ENCODE results near the gene RAE1.

The RAE1 gene

DNA sequence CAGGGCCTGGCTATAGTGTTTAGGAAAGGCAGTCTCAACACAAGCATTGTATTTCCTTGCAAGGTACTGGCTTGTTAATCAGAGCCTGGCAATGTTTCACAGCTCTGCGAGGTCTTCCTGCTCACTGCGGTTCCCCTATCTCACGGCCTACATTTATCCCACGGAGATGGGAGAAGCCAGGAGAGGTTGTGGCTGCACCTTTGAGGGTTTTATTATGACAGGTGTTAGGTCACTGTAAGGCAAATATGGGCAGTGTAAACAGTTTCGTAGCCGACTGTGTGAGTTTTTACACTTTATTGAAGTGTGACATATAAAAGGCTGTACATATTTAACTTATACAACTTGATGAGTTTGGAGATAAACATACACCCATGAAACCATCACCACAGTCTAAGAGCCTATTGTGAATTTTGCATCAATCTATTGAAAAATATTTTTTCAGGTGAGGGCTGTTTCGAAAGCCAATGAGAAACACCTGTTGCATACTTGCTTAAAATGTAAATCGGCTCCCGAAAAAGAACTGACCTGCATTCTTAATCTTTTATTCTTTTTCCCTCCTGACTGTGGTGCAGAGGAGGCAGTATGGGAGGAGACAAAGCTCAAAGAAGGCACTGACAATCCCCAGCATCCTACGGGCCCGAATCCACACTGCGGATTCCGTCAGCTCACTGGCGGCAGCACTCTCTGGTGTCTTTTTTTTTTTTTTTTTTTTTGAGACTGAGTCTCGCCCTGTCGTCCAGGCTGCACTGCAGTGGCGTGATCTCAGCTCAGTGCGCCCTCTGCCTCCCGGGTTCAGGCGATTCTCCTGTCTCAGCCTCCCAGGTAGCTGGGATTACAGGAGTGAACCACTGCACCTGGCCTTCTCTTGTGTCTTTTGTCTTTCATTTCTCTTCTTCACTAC is 32.6 kb downstream of the RAE1 start:
- H3K4me3 ChIP-seq (ENCODE audit: low read depth, low read length), result no peak overlapping the region
- TF ChIP-seq, protein P1, sequence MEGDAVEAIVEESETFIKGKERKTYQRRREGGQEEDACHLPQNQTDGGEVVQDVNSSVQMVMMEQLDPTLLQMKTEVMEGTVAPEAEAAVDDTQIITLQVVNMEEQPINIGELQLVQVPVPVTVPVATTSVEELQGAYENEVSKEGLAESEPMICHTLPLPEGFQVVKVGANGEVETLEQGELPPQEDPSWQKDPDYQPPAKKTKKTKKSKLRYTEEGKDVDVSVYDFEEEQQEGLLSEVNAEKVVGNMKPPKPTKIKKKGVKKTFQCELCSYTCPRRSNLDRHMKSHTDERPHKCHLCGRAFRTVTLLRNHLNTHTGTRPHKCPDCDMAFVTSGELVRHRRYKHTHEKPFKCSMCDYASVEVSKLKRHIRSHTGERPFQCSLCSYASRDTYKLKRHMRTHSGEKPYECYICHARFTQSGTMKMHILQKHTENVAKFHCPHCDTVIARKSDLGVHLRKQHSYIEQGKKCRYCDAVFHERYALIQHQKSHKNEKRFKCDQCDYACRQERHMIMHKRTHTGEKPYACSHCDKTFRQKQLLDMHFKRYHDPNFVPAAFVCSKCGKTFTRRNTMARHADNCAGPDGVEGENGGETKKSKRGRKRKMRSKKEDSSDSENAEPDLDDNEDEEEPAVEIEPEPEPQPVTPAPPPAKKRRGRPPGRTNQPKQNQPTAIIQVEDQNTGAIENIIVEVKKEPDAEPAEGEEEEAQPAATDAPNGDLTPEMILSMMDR (IDR thresholded peaks at IDR 0.05; ENCODE audit: borderline replicate concordance, insufficient read depth, low read depth, low read length), result no peak

DNA sequence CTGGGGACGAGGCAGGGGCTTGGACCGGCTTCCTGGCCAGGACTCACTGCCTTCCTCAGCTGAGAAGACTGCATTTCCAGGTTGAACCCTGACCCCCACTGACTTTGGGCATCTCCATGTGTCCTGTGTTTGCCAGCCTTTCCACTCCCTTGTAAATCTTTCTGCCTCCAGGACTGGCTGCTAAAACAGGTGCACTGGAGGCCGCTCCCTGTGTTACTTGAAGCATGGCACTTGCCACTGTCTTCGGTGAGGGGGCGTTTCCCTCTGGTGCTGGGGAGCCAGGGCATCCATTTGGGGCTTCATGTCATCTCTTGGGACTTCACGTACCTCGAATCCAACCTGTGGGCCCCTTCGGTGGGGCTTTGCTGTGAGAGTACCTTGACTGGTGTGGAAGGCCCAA is 33.4 kb downstream of the RAE1 start:
- TF ChIP-seq, protein P1 (IDR thresholded peaks at IDR 0.05; ENCODE audit: borderline replicate concordance, insufficient read depth, low read depth, low read length), result no peak
- H3K4me3 ChIP-seq (ENCODE audit: low read depth, low read length), result no peak overlapping the region

DNA sequence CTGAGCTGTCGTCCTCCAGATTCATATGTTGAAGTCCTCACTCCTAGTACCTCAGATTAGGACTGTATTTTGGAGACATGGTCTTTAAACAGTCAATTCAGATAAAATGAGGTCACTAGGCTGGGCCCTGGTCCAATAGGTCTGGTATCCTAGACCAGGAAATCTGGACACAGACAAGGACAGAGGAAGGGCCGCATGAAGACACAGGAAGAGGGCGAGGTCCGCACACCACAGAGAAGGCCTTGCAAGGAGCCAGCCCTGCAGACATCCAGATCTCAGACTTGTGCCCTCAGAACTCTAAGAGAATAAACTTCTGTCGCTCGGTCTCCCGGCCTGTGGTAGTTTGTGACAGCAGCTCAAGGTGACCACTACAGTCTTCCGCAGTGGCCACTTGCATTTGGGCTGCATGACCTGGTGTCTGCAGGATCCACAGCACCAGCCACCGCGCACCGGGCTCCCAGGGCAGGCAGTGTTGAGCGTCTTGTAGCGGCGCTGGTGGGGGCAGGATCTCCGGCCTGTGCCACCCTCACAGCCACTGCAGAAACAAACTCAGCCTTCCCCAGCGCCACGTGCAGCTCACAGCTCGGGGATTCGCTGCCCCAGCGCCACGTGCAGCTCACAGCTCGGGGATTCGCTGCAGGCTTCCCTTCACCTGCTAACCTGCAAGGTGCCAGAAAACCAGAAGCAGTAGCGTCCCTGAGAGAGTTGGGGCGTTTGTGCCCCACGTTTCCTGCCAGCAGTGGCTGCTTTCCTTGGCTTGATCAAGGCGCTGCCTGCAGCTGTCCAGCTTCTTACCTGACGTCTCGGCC is 34.1 kb downstream of the RAE1 start:
- TF ChIP-seq, protein P1 (IDR thresholded peaks at IDR 0.05; ENCODE audit: borderline replicate concordance, insufficient read depth, low read depth, low read length), result no peak
- no peak overlapping the region for H3K4me3 ChIP-seq (ENCODE audit: low read depth, low read length)

DNA sequence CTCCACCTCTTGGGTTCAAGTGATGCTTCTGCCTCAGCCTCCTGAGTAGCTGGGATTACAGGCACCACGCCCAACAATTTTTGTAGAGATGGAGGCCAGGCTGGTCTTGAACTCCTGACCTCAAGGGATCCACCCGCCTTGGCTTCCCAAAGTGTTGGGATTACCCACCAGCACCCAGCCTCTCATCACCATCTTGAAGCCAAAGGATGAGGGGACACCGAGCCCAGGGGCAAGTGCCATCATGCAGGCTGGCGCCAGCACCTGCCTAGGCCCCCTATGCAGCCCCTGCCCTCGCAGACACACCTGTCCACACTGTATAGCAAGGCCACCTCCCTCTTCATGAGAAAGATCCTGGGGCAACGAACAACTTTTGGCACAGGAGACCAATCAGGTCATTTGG is 34.9 kb downstream of the RAE1 start:
- TF ChIP-seq, protein P1 (IDR thresholded peaks at IDR 0.05; ENCODE audit: borderline replicate concordance, insufficient read depth, low read depth, low read length), result no peak
- H3K4me3 ChIP-seq (ENCODE audit: low read depth, low read length), result no peak overlapping the region

DNA sequence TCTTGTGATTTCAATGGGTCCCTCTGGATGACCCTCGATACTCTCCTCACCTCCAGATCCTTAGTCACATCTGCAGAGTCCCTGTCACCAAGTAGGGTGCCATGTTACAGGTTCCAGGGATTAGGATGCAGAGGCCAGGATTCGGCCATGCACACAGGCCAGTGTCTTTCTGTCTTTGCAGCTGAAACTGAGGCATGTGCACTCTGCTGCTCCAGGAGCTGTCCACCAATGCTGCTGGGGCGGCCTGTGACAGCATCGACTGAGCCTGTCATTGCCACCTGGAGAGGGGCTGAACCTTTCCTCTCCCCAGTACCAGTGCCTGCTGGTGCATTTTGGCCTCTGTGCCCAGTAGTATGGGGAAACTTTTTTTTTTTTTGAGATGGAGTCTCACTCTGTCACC is 35.7 kb downstream of the RAE1 start:
- TF ChIP-seq, protein P1 (IDR thresholded peaks at IDR 0.05; ENCODE audit: borderline replicate concordance, insufficient read depth, low read depth, low read length), result no peak
- H3K4me3 ChIP-seq (ENCODE audit: low read depth, low read length), result no peak overlapping the region

DNA sequence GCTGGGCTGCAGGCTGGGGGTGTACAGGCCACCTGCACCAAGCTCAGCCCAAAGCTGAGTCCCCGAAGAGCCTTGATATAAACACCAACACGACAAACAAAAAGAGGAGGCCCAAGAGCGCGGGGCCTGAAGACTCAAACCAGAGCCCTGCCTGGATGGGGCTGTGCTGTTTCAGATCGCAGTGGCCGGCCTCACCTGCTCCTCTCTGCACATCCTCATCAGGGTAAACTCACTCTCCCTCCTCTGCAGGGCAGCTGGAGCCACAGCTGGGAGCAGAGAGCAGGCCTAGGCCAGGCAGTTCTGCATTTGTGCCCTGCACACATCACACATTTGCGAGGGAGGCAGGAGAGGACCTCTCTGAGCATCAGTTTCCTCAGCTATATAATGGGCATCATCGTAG is 36.4 kb downstream of the RAE1 start:
- no peak overlapping the region for H3K4me3 ChIP-seq (ENCODE audit: low read depth, low read length)
- TF ChIP-seq, protein P1 (IDR thresholded peaks at IDR 0.05; ENCODE audit: borderline replicate concordance, insufficient read depth, low read depth, low read length), result no peak
